GM12801 (cell line): ENCODE results near the gene DRAM2.

Experiments
- CTCF ChIP-seq: IDR thresholded peaks from one replicate; pipeline ENCODE4 v1.5.1; 2011; ENCODE audit warnings: control low read depth; ENCODE audit not compliant: insufficient read length; ENCODE audit errors: extremely low read depth

Gene DRAM2

GRCh38 chr1:111126354-111126753, 13.5 kb downstream of the DRAM2 start:
- TF ChIP-seq CTCF, result no peak

- TF ChIP-seq CTCF, result no peak
Observed at GRCh38 chr1:111116496-111116895, 23.4 kb downstream of the DRAM2 start.

- no peak for TF ChIP-seq CTCF
Observed at GRCh38 chr1:111110197-111110899, 29.5 kb downstream of the DRAM2 start.

GRCh38 chr1:111104981-111105380, 34.9 kb downstream of the DRAM2 start:
- TF ChIP-seq CTCF, result no peak

- no peak for TF ChIP-seq CTCF
Observed at GRCh38 chr1:111101854-111102642, 37.8 kb downstream of the DRAM2 start.

- TF ChIP-seq CTCF, result no peak
Observed at GRCh38 chr1:111099289-111099688, 40.6 kb downstream of the DRAM2 start.

GRCh38 chr1:111097356-111098099, 42.4 kb downstream of the DRAM2 start:
- no peak for TF ChIP-seq CTCF
